Medulla oblongata (tissue), 1 donor: Measurements from ENCODE around the gene SPON1.
A peak's percentile ranks its signal among the peaks of the same experiment; 100 is the strongest.
"Not testable (repeated sequence)": the region's sequence is repeated elsewhere in the genome, so short reads cannot be mapped to it uniquely, and the experiment has no call there.

Experiments used
- DNase-seq: peaks from one replicate; pipeline ENCODE4 v3.0.0-alpha.2; 2015; ENCODE audit errors: extremely low spot score

Gene SPON1

GRCh38 chr11:14242733-14243132, 280.2 kb downstream of the SPON1 start:
- no peak for DNase-seq

GRCh38 chr11:14244926-14245325, 282.4 kb downstream of the SPON1 start:
- DNase-seq = no peak

- no peak for DNase-seq
These were observed 282.9 kb downstream of the SPON1 start for GRCh38 chr11:14245444-14245843.

GRCh38 chr11:14248580-14248981, 286.1 kb downstream of the SPON1 start:
- DNase-seq = peak; percentile 86

- DNase-seq = peak; percentile 90
These were observed 286.8 kb downstream of the SPON1 start for GRCh38 chr11:14249121-14249963.

- no peak for DNase-seq
These were observed 289.2 kb downstream of the SPON1 start for GRCh38 chr11:14251754-14252153.

GRCh38 chr11:14252501-14252900, 290.0 kb downstream of the SPON1 start:
- not testable (repeated sequence) for DNase-seq

GRCh38 chr11:14253421-14253820, 290.9 kb downstream of the SPON1 start:
- no peak for DNase-seq

- DNase-seq = no peak
These were observed 291.3 kb downstream of the SPON1 start for GRCh38 chr11:14253840-14254239.

- no peak for DNase-seq
These were observed 292.2 kb downstream of the SPON1 start for GRCh38 chr11:14254533-14255237.

GRCh38 chr11:14255238-14255534, 292.7 kb downstream of the SPON1 start:
- DNase-seq = no peak

- DNase-seq = no peak
These were observed 295.9 kb downstream of the SPON1 start for GRCh38 chr11:14258221-14258935.

- no peak for DNase-seq
These were observed 296.8 kb downstream of the SPON1 start for GRCh38 chr11:14259186-14259784.

- no peak for DNase-seq
These were observed 297.4 kb downstream of the SPON1 start for GRCh38 chr11:14259878-14260277.

GRCh38 chr11:14261066-14261465, 298.5 kb downstream of the SPON1 start:
- no peak for DNase-seq

GRCh38 chr11:14262271-14262846, 299.8 kb downstream of the SPON1 start:
- no peak for DNase-seq

- no peak for DNase-seq
These were observed 302.4 kb downstream of the SPON1 start for GRCh38 chr11:14264966-14265365.

- no peak for DNase-seq
These were observed 304.1 kb downstream of the SPON1 start for GRCh38 chr11:14266622-14267021.

GRCh38 chr11:14267861-14268635, 305.5 kb downstream of the SPON1 start:
- DNase-seq = no peak

- no peak for DNase-seq
These were observed 307.4 kb downstream of the SPON1 start for GRCh38 chr11:14269692-14270573.
